Activated naive CD4-positive, alpha-beta T cell (primary cell): Measurements from ENCODE around the gene CCDC183.
"Not testable (repeated sequence)": the region's sequence is repeated elsewhere in the genome, so short reads cannot be mapped to it uniquely, and the experiment has no call there.

Source experiments
- DNase-seq, 4 experiments: peaks; one replicate each; lab custom pipeline; 2025; lab: John Stamatoyannopoulos, UW

The CCDC183 gene

DNA sequence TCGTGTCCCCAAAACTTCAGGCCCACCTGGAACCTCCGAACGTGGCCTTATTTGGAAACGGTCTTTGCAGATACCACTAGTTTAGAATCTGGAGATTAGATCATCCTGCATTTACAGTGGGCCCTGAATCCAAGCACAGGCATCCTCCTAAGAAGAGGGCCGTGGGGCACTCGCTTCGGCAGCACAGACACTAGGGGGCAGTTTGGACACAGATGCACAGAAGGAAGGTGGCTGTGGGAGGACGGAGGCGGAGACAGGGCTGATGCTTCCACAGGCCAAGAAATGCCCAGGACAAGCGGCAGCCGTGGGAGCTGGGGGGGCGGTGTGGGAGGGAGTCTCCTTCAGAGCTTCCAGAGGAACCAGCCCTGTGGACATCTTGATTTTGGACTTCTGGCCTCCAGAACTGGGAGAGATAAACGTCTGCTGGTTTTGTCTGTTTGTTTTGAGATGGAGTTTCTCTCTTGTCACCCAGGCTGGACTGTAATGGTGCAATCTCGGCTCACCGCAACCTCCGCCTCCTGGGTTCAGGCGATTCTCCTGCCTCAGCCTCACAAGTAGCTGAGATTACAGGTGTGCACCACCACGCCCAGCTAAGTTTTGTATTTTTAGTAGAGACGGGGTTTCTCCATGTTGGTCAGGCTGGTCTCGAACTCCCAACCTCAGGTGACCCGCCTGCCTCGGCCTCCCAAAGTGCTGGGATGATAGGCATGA lies 35.1 kb upstream of the CCDC183 start:
- not testable (repeated sequence) for DNase-seq

DNA sequence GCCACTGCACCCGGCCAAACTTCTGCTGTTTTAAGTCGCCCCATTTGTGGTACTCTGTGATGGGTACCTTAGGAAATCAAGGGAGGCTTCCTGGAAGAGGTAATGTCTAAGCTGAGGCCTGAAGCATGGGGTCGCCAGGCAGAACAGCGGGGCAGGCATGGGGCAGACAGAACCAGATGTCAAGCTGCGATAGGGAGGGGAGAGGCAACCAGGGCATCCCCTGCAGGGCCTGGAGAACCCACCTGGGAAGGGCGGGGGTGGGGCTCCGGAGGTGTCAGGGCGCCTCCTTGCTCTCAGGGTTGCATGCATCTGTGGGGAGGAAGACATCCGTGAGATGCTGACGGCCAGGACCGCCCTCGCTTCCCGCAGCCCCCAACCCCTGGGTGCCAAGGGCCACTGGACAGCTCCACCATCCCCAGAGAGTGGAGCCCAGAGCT lies 34.6 kb upstream of the CCDC183 start:
- no peak for DNase-seq

DNA sequence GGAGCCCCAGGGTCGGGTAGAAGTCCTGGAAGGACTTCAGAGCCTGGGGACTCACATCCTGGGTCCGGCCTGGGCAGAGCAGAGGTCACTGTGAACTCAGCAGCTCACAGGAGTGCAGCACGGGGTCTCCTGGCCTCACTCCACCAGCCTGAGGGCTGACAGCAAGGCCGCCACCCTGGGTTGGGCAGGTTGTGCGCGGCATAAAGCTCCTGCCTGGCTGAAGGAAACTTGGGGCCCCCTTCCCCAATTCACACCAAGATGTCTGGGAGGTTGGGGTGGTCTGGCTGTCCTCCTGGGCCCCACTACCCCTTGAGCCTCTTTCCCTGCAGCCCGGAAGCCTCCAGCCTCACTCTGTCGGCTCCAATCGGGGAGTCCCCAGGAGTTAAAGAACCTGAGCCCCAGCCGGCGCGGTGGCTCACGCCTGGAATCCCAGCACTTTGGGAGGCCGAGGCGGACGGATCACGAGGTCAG lies 33.9 kb upstream of the CCDC183 start:
- DNase-seq: no peak

DNA sequence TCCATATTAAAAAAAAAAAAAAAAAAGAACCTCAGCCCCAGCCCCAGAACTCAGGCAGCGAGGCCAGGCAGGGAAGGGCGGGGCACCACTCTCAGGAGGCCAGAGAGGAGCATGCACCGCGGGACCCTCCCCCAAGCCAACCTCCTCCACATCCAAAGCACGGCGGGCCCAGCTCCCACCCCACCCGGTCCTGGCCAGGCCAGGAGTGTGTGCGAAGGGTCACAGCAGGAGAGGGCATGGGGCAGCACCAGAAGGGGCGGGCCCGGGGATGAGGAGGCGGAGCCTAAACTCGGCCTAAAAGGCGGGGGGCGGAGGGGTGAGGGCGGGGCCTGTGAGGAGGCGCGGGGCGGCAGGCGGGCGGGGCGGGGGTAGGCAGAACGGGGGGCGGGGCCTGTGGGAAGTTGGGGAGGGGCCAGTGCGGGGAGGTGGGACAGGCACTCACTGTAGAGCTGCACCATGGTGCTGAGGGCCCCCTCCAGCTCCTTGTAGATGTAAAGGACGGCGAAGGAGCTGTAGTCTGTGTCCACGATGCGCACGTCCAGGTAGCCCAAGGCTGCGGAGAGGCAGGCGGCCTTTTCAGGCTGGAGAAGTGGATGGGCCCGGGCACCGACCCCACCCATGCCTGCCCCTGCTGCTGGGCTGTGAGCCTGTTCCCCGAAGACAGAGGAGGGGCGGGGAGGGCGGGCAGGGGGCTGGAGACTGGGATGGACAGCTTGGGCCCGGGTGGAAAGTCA lies 33.1 kb upstream of the CCDC183 start:
- DNase-seq: peak in 1 of 4 experiments; percentile 12

DNA sequence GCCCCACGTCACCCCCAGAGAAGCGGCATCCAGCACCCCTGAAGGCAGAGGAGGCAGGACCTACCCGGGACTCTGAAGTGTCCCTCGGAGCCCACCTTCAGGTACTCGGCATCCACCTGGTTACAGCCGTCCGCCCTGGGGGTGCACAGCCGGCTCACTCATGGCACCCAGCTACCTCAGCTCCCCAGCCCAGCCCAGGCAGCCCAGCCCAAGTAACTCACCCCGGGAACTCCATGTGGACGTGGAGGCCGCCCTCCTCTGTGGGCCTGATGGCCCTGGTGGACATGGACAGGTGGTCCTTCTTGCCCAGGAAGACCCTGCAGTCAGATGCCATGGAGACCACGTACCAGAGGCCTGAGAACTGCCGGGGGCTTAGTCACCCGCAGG lies 32.5 kb upstream of the CCDC183 start:
- DNase-seq: no peak

DNA sequence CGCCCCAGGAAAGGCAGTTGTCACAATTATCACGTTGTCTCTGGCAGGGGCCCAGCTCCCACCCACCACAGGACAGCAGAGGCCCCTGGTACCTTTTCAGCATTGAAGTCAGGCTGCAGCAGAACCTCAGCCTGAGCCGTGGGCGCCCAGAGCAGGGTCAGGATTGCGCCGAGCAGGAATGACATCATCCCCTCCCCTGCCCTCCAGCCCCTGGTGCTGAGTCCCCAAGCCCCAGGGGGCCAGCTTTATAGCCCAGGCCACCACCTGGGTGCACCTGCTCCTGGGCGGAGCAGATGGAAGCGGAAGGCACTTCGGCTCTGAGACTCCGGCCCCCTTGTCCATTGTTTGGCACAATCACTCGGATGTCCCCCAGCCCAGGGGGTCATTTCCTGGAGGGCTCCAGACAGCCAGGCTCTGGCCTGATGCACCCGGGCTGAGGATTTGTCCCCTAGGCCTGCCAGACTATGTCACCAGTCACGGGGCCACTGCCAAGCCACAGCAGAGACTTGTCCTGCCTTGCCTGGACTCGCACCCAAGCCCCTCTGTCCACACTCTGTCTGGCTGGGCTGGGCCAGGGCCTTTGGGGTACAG lies 31.7 kb upstream of the CCDC183 start, which contains the start of gene LCN15:
Gene LCN15 (minus strand): TSS at position 218 of the 591 bp plus-strand sequence. CDS start 30 bp downstream, at position 188.
- no peak for DNase-seq

DNA sequence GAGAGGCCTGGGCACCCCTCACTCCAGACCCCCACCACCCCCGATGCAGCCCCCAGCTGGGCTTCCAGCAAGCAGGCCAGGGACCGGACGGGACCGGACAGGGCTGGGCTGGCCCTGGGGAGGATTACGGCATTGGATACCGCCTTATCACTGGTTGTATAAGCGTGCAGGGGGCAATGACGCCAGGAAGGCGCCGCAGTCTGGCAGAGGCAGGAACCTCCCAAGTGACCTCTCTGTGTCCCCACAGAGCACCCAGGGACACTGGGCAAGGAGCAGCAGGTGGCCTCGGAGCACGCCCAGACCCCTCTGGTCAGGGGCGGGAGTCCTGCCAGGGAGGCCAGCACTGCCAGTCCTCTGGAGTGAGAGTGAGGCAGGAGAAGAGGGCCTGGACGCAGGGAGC lies 31.1 kb upstream of the CCDC183 start:
- DNase-seq: no peak

DNA sequence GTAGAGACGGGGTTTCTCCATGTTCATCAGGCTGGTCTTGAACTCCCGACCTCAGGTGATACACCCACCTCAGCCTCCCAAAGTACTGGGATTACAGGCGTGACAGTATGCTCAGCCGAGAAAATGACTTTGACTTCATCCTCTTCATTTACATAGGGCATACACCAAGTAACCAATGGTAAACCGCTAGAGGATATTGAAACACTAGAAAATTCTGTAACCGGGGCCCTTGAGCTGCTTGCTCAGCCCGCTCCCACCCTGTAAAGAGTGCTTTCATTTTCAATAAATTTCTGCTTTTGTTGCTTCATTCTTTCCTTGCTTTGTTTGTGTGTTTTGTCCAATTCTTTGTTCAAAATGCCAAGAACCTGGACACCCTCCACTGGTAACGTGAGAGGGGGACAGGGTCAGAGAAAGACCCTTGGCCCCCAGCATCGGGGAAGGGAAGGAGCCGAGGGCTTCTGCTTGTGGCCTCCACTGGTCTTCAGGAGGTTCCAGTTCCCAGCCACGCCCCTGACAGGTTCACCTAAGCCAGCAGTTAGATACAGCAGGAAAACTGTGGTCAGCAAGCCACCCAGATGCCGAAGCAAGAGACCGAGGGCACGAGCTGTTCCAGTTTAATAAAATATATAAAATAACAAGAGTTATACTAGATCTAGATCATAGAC lies 30.3 kb upstream of the CCDC183 start:
- DNase-seq: not testable (repeated sequence)

DNA sequence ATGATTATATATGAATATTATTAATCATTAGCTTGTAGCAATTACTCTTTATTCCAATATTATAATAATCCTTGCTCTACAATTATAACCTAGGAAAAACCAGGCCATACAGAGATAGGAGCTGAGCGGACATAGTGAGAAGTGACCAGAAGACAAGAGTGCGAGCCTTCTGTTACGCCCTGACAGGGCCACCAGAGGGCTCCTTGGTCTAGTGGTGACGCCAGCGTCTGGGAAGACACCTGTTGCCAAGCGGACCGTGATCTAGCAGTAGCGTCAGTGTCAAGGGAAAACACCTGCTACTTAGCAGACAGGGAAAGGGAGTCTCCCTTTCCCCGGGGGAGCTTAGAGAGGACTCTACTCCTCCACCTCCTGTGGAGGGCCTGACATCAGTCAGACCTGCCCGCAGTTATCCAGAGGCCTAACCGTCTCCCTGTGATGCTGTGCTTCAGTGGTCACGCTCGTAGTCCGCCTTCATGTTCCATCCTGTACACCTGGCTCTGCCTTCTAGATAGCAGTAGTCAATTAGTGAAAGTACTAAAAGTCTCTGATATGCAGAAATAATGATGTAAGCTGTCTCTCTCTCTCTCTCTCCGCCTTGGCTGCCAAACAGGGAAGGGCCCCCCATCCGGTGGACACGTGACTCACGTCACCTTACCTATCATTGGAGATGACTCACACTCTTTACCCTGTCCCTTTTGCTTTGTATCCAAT lies 29.6 kb upstream of the CCDC183 start:
- not testable (repeated sequence) for DNase-seq

DNA sequence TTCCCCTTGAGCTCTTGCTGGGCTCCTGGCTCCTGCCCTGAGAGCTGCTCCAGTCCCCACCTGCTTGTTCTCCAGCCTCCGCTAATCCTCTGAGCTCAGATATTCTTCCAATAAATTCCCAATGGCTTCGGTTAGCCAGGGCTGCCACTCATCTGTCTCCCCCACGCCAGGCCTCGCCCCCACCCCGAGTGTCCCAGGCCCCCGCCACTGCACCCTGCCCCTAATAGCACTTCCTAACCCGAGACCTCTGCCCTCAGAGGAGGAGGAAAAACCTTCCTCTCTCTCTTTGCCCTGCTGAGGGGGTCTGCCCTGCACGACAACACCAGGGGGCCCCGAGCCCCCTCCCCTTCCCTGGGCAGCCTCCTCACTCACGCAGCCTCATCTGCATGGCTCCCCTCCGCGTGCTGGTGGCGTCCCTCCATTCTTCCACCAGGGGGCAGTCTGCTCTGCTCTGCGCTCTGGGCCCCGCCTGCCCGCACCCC lies 26.4 kb upstream of the CCDC183 start:
- peak in 3 of 4 experiments; percentile 7 to 44 (median 41) for DNase-seq

DNA sequence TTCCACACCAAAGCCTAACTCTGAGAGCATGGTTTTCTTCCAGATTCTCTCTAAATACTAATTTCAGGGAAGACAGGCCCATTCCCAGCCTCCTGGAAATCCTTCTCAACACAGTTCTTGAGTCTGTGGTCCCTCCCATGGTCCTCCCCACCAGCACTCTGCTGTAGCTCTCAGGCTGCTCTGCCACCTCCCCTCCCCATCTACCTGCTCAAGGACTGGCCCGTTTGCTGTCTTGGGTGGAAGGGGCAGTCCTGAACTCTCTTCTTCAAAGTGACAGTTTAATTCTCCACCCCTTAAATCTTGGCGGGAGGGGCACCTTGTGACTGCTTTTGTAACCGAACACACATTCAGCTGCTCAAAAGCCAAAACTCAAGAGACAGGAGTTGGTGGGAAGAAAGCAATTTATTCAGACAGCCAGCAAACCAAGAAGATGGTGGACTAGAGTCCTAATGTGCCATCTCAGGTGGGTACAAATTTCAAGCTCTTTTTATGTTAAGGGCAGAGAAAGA lies 24.2 kb upstream of the CCDC183 start:
- no peak for DNase-seq

DNA sequence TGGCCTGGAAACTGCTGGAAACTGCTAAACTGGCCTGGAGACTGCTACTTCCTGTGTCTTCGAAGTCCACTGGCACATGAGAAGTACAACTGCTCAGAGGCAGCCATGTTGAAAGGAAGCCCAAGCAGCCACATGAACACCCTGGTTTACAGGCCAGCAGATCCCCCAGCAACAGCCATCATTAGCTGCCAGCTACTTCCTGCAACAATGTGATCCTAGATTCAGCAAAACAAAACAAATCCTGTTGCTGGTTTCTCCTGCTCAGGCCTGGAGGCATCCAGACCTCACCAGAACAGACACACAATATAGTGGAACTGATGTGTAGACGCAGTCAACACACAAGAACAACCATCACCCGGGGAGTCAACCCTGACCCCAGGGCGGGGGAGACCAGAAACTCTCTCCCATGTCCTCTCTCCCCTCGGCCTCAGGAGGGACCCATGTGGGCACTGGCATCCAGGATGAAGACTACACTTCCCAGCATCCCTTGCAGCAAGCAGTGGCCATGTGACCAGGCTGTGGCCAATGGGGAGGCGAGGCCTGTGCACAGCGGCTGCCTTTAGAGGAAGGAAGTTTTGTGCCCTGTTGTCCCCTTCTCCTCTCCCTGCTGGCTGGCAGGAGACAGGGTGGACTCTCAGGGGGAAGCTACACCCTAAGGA lies 22.6 kb upstream of the CCDC183 start:
- DNase-seq: no peak

DNA sequence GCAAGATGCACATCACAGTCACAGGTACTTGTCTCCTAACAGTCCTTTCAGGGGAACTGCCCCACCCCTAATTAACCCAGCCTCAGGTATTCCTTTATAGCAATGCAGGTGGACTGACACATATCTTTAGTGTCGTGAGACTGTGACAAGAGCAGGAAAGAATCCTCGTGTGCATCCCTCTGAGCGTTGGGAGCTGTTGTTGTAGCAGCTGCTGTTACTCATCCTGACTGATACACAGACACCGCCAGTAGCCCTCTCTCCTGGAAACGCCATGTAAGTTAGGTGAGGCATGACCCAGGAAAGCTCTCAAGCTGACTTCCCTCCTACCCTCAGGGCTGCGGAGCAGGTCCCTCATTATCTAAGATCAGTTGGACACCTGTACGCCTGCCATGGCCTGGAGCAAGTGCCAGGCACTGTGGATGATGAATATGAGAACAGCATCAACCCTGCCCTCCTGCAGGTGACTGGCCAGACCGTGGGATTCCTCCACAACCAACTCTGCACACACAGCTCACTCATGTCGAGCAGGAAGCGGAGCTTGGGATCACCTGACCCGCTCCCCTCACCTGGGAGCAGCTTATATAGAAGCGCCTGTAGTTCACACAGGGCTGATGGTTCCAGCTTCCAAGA lies 21.6 kb upstream of the CCDC183 start:
- no peak for DNase-seq

DNA sequence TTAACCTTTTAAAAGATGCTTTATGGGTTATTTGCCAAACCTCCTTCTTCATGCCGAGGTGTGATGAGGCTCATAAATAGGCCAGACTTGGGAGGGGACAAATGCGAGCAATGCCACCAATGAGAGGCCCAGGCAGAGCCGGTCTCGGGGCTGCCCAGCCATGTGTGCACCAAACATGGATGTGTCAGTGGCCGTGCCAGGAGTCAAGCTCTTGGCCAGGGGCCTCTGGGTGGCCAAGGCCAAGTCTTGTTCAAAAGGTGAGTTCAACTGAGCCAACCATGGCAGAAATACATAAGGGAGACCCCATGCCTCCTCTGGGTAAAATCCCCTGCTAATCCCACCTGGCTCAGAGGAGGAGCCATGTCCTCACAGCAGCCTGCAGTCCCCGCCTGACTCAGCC lies 20.9 kb upstream of the CCDC183 start:
- DNase-seq: no peak

DNA sequence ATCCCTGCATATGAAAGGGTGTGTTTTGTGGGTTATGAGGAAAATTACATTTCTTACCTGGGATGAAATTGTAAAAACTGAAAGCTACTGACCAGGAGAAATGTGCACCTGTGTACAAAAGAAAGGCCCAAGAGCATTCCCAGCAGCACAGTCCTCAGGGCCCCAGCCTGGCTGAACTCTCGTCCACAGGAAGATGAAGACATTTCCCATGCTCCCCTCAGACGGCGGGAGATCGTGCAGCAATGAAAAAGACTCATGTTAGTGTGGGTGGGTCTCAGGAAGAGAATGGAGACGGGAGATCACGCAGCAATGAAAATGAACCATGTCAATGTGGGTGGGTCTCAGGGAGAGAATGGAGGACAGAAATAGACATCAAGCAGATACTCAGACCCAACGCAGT lies 19.2 kb upstream of the CCDC183 start:
- DNase-seq: no peak

DNA sequence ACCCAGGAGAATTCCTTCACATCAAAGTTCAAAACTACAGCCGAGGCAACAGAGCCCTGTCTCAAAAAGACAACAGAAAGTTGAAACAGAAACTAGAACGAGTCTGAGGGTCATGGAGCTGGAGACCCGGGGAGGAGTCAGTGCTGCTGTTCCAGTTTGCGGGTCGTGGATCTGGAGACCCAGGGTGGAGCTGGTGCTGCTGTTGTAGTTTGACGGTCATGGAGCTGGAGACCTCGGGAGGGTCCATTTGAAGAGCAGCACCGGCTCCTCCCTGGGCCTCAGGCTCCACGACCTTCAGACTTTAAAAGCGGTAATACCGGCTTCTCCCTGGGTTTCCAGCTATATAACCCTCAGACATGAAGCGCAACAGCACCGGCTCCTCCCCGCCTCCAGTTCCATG lies 18.8 kb upstream of the CCDC183 start:
- no peak for DNase-seq

DNA sequence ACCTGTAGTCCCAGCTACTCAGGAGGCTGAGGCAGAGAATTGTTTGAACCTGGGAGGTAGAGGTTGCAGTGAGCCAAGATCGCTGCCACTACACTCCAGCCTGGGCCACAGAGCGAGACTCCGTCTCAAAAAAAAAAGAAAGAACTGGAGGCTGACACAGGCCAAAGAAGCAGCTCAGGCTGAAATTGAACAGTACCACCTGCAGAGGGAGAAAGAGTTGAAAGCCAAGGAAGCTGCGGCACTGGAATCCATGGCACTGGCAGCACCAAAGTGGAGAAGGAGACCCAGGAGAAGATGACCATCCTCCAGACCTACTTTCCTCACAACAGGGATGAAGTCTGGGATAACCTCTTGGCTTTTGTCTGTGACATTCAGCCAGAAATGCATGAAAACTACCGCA lies 16.3 kb upstream of the CCDC183 start:
- no peak for DNase-seq

DNA sequence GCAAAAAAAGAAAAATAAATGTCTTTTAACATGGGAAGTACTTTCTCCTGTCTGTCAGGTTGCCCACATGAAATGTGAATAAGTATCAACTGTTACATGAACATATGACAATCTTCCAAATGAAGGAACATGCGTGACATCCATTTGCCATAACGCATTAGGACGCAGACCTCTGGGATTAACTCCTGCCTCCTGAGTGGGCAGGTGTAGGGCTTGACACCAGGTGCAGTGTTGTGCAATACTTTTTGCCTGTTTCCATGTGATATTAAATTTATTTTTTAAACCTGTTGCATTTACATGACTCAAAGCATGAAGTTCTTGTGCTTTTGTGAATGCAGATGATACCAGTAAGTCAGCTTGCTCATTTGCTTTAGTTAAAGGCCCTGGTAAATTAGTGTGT lies 13.7 kb upstream of the CCDC183 start:
- no peak for DNase-seq

DNA sequence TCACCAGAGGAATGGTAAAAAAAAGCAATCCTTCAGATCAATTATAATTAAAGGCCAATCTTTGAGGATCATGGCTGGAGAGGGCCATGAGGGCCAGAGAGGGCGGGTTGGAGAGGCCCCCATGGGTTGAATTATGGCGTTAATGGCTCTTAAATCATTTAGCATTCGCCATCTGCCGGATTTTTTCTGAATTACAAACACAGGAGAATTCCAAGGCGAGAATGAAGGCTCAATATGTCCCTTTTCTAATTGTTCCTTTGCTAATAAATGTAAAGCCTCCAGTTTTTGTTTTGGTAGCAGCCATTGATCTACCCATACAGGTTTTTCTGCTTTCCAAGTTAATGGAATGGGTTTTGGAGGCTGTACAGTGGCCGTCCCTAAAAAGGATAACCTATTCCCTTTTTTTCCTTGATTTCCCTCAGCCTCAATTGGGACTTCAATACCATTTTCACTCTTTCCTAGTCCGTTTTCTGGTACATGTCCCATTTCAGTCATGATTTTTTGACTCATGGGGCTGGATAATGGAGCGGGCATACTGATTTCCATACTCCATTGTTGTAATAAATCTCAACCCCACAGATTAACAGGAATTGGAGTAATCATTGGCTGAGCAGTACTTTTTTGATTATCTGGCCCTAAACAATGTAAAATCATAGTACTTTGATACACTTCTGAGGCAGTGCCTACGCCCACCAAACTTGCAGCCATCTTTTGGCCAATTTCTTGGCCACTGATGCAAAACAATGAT lies 11.7 kb upstream of the CCDC183 start:
- DNase-seq: no peak

DNA sequence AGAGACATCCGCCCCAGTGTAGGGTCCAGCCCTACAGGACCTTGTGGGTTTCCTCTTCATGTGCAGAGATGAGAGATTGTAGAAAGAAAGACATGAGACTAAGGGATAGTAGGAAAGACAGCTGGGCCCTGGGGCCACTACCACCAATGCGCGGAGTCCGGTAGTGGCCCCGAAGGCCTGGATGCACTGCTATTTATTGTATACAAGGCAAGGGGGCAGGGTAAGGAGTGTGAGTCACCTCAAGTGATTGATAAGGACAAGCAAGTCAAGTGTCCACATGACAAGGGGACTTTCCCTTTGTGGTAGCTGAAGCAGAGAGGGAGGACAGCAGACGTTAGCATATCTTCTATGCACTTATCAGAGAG lies 11.2 kb upstream of the CCDC183 start:
- DNase-seq: no peak
